Measurements from ENCODE around the gene EXOSC9. TPM values are rescaled to one million over a fixed set of nuclear protein-coding genes. Genes with fewer than 3 reads are reported as not detected.

The EXOSC9 gene
- total RNA-seq, 1 donor from 2014 or later: 15.6 TPM

- Histone ChIP-seq H3K36me3 (no peaks in the 10 kb centered on the region), H3K4me3 (peak within 1 kb of the TSS; percentile 47), H3K9me3 (no peaks in the 10 kb centered on the region), H3K4me1 (peaks cover 5% of the 10 kb centered on the region), H3K27ac (no peak within 1 kb of the TSS), H3K27me3 (ENCODE audit: low read depth) (peaks cover 24% of the 10 kb centered on the region)
- intact Hi-C loops (cut with DNase I): no loop called here
- TF ChIP-seq CTCF (IDR thresholded peaks at IDR 0.05): no peak
- ATAC-seq (peak; percentile 52 to 74), DNase-seq (peak; percentile 48)
Measured at GRCh38 chr4:121764702-121765367, 36.3 kb upstream of the EXOSC9 start, which contains the start of gene SMIM43. TSS of gene SMIM43 (minus strand) at chr4:121765164. CDS start at chr4:121765105, 59 bp downstream.

GRCh38 chr4:121765368-121765705, 35.8 kb upstream of the EXOSC9 start:
- no peak for ATAC-seq
- no peaks in the 10 kb centered on the region for H3K36me3 ChIP-seq

GRCh38 chr4:121765971-121766538, 35.1 kb upstream of the EXOSC9 start:
- intact Hi-C loops (cut with DNase I): no loop called here
- Histone ChIP-seq H3K9me3 (no peaks in the 10 kb centered on the region), H3K4me1 (peaks cover 5% of the 10 kb centered on the region), H3K4me3 (no peak overlapping the region), H3K27me3 (ENCODE audit: low read depth) (peaks cover 24% of the 10 kb centered on the region), H3K27ac (no peak overlapping the region), H3K36me3 (no peaks in the 10 kb centered on the region)
- ATAC-seq: no peak
- DNase-seq: no peak
- no peak for TF ChIP-seq CTCF (IDR thresholded peaks at IDR 0.05)

More at GRCh38 chr4:121765368-121765705, 35.8 kb upstream of the EXOSC9 start:
- DNase-seq: no peak
- Histone ChIP-seq H3K27ac (no peak overlapping the region), H3K4me1 (peaks cover 5% of the 10 kb centered on the region), H3K4me3 (peak overlapping the region; percentile 47), H3K27me3 (ENCODE audit: low read depth) (peaks cover 24% of the 10 kb centered on the region), H3K9me3 (no peaks in the 10 kb centered on the region)
- no peak for TF ChIP-seq CTCF (IDR thresholded peaks at IDR 0.05)
- intact Hi-C loops (cut with DNase I): no loop called here

DNA sequence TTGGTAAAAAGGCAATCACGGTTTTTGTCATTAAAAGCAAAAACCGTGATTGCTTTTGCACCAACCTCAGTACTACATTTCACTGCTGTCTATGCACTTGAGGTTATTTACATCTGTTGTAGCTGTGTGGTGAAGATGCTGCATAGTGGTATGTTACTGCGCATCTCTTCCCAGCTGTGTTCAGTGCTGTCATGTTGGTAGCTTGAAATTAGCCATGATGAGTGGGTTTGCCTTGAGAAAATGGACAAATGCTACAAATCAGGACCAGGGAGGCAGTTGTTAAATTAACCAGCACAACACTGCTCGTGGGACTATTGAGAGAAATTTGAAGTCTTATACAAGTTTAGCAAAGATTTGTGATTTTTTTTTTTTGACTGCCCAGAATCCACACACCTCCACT, 34.0 kb upstream of the EXOSC9 start:
- ATAC-seq: no peak
- no peak for TF ChIP-seq CTCF (IDR thresholded peaks at IDR 0.05)

DNA sequence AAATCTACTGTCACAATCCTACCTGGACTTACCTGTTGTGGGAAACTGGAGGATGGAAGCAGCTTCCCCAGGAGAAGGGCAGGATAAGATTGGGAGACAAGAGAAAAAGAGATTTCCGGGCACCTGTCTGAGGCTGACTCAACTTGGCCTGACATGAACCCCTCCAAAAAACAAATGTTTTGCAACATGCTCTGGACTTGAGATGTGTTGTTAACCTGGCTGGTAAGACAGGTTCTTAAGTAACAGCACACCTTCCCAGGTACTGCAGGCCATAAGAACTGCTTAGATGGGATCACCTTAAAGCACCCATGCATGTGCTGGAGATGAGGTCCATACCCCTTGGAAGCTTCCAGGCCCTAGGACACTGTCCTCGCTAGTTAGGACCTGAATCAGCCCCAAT, 31.8 kb upstream of the EXOSC9 start:
- H3K27me3 ChIP-seq (ENCODE audit: low read depth): peaks cover 17% of the 10 kb centered on the region
- ATAC-seq: no peak
- no peak for DNase-seq
- no peaks in the 10 kb centered on the region for H3K9me3 ChIP-seq
- H3K4me1 ChIP-seq: peaks cover 5% of the 10 kb centered on the region
- no peak for TF ChIP-seq CTCF (IDR thresholded peaks at IDR 0.05)
- intact Hi-C loops (cut with DNase I): no loop called here
- no peak overlapping the region for H3K4me3 ChIP-seq
- no peaks in the 10 kb centered on the region for H3K36me3 ChIP-seq
- no peak overlapping the region for H3K27ac ChIP-seq

More for the DNA sequence above, 34.0 kb upstream of the EXOSC9 start:
- Histone ChIP-seq H3K4me3 (no peak overlapping the region), H3K36me3 (no peaks in the 10 kb centered on the region), H3K27me3 (ENCODE audit: low read depth) (peaks cover 24% of the 10 kb centered on the region), H3K27ac (no peak overlapping the region), H3K4me1 (peaks cover 5% of the 10 kb centered on the region), H3K9me3 (no peaks in the 10 kb centered on the region)
- no peak for DNase-seq
- intact Hi-C loops (cut with DNase I): no loop called here

All from lower lobe of right lung (tissue), 2 donors.